Measurements from ENCODE around the gene KIAA1328. TPM values are rescaled to one million over a fixed set of nuclear protein-coding genes. Genes with fewer than 3 reads are reported as not detected.

Gene KIAA1328
- total RNA-seq, 4 donors from 2014 or later = 2.3 to 18.7 (median 5.8) TPM

- H3K4me1 ChIP-seq = peaks cover 3 to 25% (median 9%) of the 10 kb centered on the region in 3 donors
- peaks cover 0 to 79% (median 0%) of the 10 kb centered on the region in 3 donors for H3K36me3 ChIP-seq
- DNase-seq = no peak
- H3K4me3 ChIP-seq = no peak overlapping the region
- peak; percentile 38 to 77 (median 65) for TF ChIP-seq CTCF (IDR thresholded peaks at IDR 0.05)
- no peak for TF ChIP-seq POLR2A (IDR thresholded peaks at IDR 0.05)
- H3K27ac ChIP-seq = no peak overlapping the region
- intact Hi-C loops (cut with DNase I) = no loop called here
- H3K9me3 ChIP-seq = no peaks in the 10 kb centered on the region
- no peaks in the 10 kb centered on the region for H3K27me3 ChIP-seq
- 37 to 39% methylated on average over 6 of the region's 6 CpGs for WGBS, 2 donors
These were observed 19.1 kb upstream of the KIAA1328 start for GRCh38 chr18:36809590-36810381.

GRCh38 chr18:36811430-36811829, 17.5 kb upstream of the KIAA1328 start:
- Histone ChIP-seq H3K9me3 (no peaks in the 10 kb centered on the region), H3K27me3 (no peaks in the 10 kb centered on the region), H3K4me3 (no peak overlapping the region), H3K27ac (peak overlapping the region in 3 of 4 donors; percentile 32 to 86 (median 77)), H3K36me3 (peaks cover 0 to 79% (median 0%) of the 10 kb centered on the region in 3 donors), H3K4me1 (peaks cover 3 to 35% (median 9%) of the 10 kb centered on the region in 3 donors)
- no peak for DNase-seq
- 77 to 83% methylated on average over 3 of the region's 3 CpGs for WGBS, 2 donors
- no peak for TF ChIP-seq CTCF (IDR thresholded peaks at IDR 0.05)
- no peak for TF ChIP-seq POLR2A (IDR thresholded peaks at IDR 0.05)
- intact Hi-C loops (cut with DNase I) = no loop called here

- Histone ChIP-seq H3K4me1 (peaks cover 3 to 35% (median 9%) of the 10 kb centered on the region in 3 donors), H3K9me3 (no peaks in the 10 kb centered on the region), H3K4me3 (no peak overlapping the region), H3K27me3 (no peaks in the 10 kb centered on the region), H3K36me3 (peaks cover 0 to 79% (median 0%) of the 10 kb centered on the region in 3 donors), H3K27ac (peak overlapping the region in 3 of 4 donors; percentile 32 to 86 (median 77))
- no peak for DNase-seq
- TF ChIP-seq CTCF (IDR thresholded peaks at IDR 0.05) (no peak), POLR2A (IDR thresholded peaks at IDR 0.05) (no peak)
- intact Hi-C loops (cut with DNase I) = no loop called here
These were observed 17.0 kb upstream of the KIAA1328 start for GRCh38 chr18:36811955-36812354.

GRCh38 chr18:36812678-36813077, 16.2 kb upstream of the KIAA1328 start:
- 57 to 70% methylated on average over 3 of the region's 3 CpGs for WGBS, 2 donors
- H3K9me3 ChIP-seq = no peaks in the 10 kb centered on the region
- no peak for DNase-seq

More at GRCh38 chr18:36812678-36813077, 16.2 kb upstream of the KIAA1328 start:
- TF ChIP-seq CTCF (IDR thresholded peaks at IDR 0.05) = no peak
- TF ChIP-seq POLR2A (IDR thresholded peaks at IDR 0.05) = no peak
- peaks cover 3 to 35% (median 9%) of the 10 kb centered on the region in 3 donors for H3K4me1 ChIP-seq
- H3K27me3 ChIP-seq = no peaks in the 10 kb centered on the region
- H3K4me3 ChIP-seq = no peak overlapping the region
- H3K36me3 ChIP-seq = peaks cover 0 to 79% (median 0%) of the 10 kb centered on the region in 3 donors
- intact Hi-C loops (cut with DNase I) = no loop called here
- peak overlapping the region in 3 of 4 donors; percentile 43 to 86 (median 77) for H3K27ac ChIP-seq

All from esophagus squamous epithelium (tissue), 5 donors.